Activated gamma-delta T cell treated with Interleukin-2 at 50 U/mL for 16 hours (primary cell): ENCODE results near the gene VENTX.
"Not testable (repeated sequence)": the region's sequence is repeated elsewhere in the genome, so short reads cannot be mapped to it uniquely, and the experiment has no call there.

ENCODE experiments used
- DNase-seq: peaks from one replicate; pipeline ENCODE4 v3.0.0-alpha.2; 2020

VENTX gene

DNA sequence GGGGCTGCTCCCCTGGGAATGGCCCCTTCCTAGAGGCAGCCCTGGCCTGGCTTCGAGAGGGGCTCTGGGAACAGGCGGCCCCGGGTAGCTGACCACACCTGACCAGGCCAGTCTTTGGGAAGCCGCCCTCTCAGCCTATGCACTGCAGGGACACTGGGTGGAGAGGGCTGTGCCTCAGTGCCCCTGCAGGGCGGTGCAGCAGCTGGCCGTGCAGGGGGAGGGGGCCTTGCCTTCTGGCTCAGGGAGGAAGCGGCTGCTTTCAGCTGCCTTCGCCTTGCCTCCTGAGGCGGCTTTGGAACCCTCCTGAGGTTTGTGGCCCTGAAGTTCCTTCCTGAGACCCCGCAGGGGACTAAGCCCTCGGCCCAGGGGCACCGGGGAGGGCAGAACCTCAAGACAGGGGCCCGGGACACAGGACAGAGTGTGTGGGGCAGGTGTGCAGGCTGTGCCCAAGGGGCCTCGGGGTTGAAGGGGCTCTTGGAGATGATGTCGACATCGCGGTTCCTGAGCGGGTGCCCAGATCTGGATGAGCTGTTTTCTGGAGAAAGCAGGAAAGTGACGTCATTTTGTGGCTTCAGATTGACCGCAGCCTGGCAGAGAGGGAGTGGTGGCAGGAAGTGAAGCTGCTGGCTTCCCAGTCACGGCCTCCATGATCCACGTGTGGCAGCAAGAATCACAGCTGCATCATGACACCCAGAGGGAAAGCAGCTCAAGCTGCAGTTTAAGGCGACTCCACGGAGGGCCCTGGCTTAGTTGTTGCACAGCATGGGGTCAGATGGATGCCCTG is 21.4 kb downstream of the VENTX start:
- peak; percentile 67 for DNase-seq

DNA sequence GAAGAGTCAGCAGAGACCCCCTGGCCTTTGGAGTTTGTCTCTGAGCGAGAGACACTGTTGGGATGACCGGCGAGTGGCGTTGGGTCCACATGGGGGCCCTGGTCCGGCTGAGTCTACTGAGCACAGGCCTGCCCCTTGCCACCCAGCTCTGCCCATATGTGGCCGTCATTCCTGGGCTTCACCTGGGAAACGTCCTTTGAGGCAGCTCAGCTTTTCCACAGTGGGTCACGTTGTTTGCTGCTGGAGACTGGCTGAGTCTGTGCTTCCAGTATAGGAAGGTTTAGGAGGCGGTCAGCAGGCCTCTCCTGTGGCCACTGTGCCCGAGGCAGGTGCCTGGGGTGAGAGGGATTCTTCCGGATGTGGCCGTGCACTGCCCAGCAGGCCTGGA is 21.9 kb downstream of the VENTX start:
- no peak for DNase-seq

DNA sequence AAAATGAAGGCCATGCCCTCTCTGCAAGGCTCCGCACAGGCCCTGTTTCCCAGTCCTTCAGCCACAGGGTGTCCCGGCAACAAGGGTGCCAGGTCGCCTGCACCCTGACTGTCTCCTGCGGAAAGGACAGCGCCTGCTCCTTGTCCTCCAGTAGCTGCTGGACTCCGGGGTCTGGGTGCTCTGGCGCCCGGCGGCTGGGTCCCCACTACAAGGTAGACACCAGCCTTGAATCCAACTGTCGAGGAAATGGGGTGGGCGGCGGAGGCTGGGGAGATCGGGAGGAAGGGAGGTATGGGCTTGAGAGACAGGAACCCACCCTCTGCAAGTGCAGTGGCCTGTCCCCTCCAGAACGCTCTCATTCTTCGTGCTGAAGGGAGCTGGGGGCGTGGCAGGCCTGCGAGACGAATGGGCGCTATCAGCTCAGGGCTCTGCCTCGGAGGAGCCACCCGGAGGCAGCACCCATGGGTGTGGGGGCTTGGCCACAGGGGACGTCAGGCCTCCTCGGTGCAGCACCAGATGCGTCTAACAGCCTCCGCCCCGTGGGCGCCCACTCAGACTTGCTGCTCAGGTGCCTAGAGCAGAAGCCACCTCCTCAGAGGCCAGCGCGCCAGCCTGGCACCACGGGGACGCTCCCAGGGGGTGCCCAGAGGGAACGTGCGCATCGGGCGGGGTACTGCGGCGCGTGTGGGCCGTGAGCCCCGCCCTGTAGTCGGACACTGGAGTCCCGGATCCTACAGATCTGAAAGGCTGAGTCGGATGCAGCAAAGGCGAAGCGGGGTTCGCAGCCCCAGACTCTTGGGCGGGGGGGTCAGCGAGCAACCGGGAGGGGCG is 23.5 kb downstream of the VENTX start:
- DNase-seq = peak; percentile 54

- DNase-seq = peak; percentile 80
Measured at GRCh38 chr10:133261726-133262325, 24.2 kb downstream of the VENTX start.

GRCh38 chr10:133262696-133263095 is 25.0 kb downstream of the VENTX start:
- no peak for DNase-seq

DNA sequence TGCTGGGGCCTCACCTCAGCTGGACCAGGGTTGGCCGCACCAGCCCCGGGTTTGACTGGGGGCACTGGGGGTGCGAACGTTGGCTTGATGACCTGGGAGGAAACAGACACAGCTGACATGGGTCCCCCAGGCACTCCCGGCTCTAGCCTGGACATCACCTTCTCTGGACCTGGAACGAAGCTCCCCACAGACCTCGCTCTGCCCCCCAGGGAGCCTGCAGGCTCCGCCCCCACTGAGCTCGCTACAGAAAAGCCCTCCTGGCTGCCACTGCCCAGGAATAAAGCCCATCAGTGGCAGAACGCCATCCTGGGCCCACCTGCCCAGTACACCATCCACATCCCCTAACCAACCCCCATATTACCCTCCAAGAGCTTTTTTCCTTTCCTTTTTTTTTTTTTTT is 26.0 kb downstream of the VENTX start:
- DNase-seq = no peak

DNA sequence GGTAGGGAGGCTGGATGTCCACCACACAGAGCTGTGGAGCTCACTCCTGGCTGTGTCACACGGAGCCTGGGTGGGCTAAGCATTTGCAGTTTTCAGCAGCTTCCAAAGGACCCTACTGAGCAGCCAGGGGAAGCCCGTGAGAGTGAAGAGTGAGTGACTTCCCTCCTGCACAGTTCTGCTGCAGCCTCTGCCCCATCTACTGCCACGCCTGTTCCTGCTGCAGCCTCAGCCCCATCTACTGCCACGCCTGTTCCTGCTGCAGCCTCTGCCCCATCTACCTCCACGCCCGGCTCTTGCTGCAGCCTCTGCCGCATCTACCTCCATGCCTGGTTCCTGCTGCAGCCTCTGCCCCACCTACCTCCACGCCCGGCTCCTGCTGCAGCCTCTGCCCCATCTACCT is 26.8 kb downstream of the VENTX start:
- peak; percentile 48 for DNase-seq

GRCh38 chr10:133265052-133265451 is 27.4 kb downstream of the VENTX start:
- not testable (repeated sequence) for DNase-seq

DNA sequence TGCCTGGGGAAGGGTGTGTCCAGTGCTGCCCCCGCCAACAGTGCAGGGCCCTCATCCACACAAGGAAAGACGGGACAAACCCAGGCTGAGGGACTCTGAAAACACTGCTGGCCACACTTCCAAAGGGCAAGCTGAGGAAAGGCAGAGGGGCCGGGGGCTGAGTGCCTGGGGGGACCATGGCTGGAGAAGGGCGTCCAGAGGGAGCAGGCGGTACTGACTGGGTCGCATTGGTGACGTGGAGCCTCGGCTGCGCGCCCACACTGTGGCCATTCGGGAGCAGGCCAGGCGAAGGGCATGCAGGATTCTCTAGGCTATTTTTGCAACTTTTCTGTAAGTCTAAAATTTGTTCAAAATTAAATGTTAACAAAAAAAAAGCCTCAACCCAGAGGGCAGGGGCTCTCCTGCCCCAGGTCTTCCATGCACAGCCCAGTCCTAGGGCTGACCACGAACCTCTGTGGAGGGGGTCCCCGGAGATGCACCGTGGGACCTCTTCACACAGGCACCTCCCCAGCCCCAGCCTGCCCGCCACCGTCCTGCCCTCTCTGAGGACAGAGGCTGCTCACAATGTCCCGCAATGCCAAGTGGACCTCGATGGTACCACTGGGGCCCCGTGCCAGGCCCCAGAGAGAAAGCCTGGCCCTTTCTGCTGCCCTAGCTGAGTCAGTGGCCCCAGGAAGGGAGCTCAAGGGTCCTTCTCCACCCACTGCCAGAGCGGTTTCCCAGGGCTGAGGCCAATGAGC is 28.6 kb downstream of the VENTX start:
- no peak for DNase-seq

DNA sequence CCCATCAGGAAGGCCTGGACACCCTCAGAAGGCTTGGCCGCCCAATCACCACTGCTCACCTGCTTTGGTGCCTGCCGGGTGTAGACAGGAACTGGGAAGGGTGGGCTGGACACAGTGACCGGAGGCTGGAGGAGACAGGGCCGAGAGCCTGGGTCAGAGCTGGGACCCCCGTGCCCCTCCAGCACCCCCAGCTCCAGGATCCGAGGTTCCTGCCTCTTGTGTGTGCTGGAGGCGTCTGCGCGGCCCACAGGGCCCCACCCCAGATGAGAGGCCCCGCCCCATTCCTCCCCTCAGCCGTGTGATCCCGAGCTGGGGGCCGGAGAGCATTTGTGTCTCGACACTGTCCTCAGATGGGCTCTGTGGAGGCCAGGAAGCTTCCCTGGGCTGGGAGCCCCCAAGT is 29.6 kb downstream of the VENTX start:
- no peak for DNase-seq

DNA sequence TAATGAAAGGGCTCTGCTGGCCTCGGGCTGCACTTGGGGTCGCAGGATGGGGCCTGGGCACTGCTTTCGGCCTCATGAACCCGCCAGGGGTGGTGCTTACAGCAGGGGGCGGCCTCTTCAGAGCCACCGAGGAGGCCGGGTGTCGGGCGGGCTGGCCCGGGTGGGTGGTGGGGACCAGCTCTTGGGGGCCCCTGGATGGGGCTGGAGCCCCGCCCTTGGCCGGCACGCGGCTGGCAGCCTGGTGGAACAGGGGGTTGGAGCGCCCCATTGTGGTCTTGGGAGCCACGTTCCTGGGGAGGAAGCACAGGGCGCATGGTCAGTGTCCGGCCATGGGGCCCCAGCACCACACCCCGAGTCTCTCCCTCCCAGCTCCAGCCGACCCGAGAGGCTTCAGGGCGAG is 30.2 kb downstream of the VENTX start:
- DNase-seq = no peak

- no peak for DNase-seq
Measured at GRCh38 chr10:133268532-133268931, 30.9 kb downstream of the VENTX start.

DNA sequence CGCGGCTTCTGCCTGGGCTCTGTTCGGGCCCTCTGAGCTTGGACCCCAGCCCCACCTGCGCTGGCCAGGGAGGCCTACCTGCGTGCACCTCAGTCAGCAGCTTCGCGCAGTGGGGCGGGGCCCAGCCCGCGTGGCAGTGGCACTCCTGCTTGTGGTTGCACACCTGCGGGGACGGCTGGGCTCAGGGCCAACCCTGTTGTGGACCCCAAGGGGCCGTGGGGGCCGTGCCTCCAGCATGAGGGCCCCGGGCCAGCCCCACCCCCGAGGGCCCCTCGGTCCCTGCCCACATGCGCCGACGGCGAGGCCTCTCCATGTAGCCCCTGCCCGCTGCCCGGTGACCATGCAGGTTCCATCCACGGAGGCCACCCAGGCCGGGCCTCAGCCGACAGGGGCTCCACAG is 31.7 kb downstream of the VENTX start:
- DNase-seq = no peak

DNA sequence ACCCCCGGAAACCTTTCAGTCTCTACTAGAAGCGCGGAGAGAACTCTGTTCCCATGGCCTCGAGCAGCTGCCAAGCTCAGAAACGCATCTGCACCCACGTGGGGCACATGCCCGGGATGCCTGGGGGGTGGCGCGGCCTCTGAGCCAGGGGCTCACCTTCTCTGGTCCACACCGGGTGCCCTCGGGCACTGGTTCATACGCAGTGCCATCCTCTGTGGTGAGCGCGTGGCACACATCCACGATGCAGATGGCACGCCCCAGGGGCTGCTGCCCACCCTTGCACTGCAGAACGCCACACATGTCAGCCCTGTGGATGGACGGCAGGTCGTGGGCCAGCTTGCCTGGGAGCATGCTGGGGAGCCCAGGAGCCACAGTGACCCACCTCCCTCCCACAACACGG is 32.5 kb downstream of the VENTX start:
- DNase-seq = no peak

GRCh38 chr10:133270773-133271297 is 33.2 kb downstream of the VENTX start:
- DNase-seq = no peak

- no peak for DNase-seq
Measured at GRCh38 chr10:133271521-133272300, 34.1 kb downstream of the VENTX start.

DNA sequence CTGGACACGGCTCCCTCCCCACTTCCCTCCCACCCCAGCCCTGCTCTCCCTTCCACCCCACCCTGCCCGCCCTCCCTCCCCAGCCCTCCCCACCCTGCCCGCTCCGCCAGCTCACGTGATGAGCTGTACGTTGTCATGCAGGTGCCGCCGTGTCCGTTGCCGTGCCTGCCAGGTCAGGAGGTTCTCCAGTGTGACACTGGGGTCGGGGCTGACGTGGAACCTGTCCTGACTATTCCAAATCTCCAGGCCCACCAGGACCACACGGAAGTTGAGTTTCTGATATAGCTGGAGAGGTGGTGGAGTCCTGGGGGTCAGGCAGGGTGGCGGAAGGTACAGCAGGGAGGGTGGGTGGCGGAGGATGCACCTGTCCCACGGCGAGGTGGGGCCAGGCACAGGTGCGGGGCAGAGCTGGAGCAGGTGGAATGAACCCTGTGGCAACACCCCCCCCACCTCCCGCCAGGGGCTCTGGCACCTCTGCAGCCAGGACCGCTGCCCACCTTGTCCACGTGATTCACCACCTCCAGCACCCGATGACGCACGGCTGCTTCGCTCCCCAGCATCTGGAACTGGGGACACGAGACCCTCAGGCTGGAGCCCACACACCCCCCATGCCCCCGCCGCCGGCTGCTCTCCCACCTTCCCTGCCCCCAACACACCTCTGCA is 34.8 kb downstream of the VENTX start:
- DNase-seq = no peak

GRCh38 chr10:133272964-133273420 is 35.3 kb downstream of the VENTX start:
- DNase-seq = no peak

DNA sequence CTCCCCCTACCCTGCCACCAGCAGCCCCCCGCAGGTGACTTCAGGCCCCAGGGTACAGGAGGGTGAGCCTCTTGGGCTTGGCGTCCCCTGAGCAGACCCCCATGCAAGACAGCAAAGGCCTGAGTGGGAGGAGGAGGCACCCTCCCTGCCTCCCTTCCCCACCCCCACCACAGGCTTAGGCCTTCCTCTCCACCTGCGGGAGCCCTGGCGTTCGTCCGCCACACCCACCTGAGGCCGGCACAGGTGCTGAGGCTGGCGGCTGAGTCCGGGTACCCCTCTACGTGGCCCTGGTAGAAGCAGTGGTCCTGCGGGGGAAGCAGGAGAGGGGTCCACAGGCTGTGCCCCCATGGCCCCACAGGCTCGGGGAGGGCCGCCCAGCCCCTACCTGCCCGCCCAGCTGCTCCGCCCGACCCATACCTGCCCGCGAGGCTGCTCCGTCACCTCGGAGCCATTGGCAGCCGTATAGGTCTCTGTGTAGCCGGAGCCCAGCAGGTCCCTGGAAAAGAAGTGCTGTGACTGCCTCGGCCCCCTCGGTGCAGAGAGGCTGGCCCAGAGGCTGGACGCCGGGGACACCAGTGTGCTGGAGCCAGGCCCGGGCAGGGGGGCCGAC is 36.0 kb downstream of the VENTX start:
- DNase-seq = no peak

DNA sequence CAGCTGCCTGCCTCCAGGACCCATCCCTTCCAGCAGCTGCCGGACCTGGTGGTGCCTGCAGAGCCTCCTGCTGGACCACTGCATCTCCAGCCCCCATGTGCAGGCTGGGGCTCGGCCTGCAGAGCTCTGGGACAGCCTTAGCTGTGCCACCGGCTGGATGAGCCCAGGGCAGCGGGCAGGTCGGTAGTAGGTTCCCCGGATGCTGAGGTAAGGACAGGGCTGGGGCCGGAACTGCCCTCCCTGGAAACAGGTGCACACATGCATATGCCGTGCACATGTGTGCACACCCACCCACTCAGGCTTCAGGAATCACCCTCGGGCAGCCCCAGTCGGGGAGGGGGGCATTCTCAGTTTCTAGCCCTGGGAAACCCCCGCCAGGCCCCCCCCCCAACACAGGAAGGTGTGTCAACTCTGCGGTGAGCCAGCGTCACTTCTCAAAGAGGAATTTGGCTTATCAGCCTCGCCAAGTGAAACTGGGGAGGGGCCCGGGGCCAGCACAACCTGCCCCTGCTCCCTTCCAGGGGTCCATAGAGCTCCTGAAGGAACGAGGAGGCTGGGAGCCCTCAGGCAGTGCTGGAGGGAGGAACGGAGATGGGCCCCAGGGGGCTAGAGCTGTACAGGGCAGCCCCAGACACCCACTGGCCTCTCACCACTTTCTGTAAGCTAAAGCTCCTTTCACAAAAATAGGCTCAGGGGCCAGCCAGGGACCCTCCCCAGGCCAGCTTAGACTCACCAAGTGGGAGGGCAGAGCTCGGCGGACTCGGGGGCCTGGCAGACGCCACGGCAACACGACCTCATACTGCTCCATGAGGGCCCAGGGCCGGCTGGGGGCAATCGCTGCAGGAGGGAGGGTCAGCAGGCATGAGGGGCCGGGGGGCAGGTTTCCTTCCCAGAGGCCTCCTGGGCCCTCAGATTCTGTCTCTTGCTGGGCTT is 37.4 kb downstream of the VENTX start:
- DNase-seq = peak; percentile 71
